NK-92 (cell line): Measurements from ENCODE around the gene KCNH3.
A peak's percentile ranks its signal among the peaks of the same experiment; 100 is the strongest.
"Not testable (repeated sequence)": the region's sequence is repeated elsewhere in the genome, so short reads cannot be mapped to it uniquely, and the experiment has no call there.

Experiments
- DNase-seq: peaks from one replicate; lab custom pipeline; 2025; ENCODE audit not compliant: unreplicated experiment; lab: John Stamatoyannopoulos, UW

The KCNH3 gene

DNA sequence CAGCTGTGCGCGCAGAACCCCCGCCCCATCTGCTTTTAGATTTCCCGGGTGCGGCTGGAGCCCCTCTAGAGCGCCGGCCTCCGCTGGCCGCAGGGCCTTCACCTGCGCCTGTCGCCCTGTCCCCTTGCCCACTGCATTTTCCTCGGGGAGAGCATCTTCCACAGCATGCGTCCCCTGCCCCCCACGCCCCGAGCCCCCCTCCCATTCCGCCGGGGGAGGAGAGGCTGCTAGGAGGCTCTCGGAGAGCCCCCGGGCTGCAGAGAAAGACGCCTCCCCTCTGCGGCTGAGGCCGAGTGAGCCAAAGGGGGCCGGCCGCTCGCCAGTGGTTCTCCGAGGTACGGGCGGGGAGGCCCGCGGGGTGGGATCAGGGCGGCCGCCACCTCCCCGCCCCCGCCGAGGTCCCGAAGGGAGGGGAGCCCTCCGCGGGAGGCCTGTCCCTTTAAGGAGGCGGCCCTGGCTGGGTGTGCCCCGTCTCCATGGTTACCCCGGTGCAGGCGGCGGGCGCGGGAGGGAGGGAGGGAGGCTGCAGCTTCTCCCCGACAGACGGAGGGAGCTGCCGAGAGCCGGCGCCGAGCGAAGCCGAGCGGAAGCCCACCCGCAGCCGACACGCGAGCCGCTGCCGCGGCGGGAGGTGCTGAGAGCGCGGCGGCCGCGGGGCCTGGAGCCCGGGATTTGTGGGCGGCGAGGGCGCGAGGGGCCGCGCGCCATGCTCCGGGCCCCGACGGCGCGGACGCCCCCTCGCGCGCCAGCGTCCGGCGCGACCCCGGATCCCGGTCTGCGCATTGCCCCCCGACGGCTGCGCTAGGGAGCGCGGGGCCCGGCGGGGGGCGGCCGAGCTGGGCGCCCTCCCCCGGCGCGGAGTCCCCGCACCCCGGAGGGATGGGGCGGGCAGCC lies at the start of gene KCNH3:
Gene KCNH3, plus strand, starts transcription at position 521 of the 894 bp plus-strand sequence. CDS start 387 bp downstream, outside the sequence.
- peak; percentile 35 for DNase-seq

DNA sequence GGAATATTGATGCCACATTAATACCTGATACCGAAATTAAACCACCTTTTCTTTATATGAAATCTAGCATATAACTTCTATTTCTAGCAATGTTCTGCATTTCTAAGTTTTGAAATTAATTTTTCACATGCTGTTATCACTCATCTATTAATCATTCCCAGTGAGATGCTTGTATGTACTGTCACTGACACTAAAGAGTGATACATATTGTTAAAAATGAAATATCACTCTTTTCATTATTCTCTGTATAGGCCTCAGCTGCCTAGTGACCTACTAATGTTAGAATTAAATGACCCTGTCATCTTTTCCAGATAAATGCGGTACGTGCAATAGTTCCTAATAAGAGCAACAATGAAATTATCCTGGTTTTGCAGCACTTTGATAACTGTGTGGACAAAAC lies 49.7 kb upstream of the KCNH3 start:
- no peak for DNase-seq

DNA sequence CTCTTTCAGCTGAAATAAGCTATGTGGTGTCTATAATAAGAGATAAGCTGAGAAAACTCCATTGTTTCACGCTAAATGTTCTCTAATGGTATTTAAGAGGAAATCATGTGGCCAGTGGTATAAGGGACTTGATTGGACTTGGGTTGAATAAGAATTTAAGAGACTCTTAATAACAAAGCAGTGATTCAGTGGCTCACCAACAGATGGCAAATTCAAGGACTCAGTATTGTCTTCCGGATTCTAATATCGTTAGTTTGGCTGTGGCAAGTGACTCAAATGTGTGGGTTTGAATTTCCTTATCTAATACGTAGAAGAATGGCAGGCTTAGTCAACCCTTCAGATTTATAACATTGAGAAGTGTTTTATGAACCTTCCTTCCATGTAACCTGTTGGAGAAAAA lies 49.1 kb upstream of the KCNH3 start:
- no peak for DNase-seq

- DNase-seq, result no peak
These were observed 47.0 kb upstream of the KCNH3 start for GRCh38 chr12:49491823-49492222.

GRCh38 chr12:49493900-49494299 lies 44.9 kb upstream of the KCNH3 start:
- no peak for DNase-seq

DNA sequence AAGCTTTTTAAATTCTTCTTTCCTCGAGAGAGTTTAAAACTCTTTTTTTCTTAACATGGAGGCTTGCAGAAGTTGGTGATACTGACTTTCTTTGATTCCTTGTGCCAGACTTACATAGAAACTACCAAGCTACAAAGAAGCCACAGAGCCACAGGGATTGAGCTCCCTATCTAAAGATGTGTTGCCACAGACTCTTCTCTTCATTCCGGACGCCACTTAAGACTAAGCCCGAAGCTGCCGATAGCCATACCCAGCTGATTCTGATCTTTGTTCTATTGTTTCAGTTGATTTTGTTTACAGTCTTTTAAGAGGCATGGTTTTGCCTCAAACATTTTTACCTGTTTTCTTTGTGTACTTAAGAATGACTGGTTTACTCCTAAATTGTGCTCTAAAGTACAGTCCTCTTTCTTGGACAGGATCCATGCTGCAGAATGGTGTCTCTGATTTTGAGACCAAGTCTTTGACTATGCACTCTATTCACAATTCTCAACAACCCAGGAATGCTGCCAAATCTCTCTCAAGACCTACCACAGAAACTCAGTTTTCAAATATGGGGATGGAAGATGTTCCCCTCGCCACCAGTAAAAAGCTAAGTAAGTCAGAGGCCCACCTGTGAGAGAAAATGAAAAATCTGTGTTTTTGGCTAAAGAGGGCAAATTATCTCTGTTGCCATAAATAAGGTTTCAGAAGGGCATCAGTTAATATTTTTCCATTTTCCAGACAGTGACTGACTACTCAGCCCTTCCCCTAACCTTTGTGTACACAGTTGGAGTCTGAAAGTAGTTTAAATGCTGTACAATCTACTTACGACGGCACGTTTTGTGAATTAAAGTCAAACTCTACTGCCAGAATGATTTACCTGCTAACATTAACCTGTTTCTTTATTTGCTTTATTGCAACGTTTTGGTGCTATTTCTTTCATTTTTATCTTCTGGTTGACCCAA lies 42.1 kb upstream of the KCNH3 start:
- DNase-seq, result no peak

- no peak for DNase-seq
These were observed 36.9 kb upstream of the KCNH3 start for GRCh38 chr12:49501895-49502294.

DNA sequence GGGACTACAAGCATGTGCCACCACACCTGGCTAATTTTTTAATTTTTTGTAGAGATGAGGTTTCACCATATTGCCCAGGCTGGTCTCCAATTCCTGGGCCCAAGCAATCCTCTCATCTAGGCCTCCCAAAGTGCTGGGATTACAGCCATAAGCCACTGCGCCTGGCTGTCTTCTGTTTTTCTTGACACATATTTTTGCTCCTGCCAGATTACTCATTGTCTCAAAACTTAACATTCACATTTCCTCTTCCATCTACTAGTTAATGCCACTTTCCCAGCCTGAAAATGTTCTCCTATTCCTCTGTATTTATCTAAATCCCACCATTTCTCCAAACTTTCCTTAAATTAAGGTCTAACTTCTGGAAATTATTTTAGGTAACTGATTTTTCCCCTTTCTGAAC lies 36.2 kb upstream of the KCNH3 start:
- no peak for DNase-seq

GRCh38 chr12:49503674-49504180 lies 35.1 kb upstream of the KCNH3 start:
- no peak for DNase-seq

DNA sequence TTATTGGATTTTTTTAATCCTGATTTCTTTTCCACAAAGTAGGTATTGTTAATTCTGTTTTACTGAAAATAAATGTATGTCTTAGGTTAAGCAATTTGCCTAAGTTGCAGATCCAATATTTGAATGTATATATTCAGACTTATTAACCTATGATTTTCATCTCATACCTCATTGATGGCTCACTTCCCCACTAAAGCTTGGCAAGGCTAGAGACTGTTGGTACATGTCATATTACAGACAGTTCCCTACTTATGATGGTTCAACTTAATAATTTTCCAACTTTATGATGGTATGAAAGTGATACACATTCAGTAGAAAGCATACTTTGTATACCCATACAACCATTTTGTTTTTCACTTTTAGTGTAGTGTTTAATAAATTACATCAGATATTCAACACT lies 33.2 kb upstream of the KCNH3 start:
- no peak for DNase-seq

DNA sequence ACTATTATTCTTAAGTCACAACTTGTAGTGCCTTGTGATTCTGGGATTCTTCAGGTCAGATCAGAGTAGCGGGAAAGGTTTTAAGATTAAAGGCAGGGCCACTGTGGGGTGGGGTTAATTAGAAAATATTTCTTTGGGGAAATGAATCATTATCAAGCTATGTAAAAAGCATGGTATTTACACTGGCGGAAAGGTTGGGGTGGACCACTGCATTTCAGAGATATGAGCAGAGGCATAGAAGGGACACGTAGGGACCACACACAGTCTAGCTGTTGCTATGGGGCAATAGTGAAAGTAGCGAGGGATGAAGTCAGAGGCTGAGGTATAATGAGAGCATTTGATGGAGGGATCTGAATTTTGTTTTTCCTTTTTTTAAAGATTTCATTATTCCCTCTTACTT lies 31.7 kb upstream of the KCNH3 start:
- DNase-seq, result no peak

DNA sequence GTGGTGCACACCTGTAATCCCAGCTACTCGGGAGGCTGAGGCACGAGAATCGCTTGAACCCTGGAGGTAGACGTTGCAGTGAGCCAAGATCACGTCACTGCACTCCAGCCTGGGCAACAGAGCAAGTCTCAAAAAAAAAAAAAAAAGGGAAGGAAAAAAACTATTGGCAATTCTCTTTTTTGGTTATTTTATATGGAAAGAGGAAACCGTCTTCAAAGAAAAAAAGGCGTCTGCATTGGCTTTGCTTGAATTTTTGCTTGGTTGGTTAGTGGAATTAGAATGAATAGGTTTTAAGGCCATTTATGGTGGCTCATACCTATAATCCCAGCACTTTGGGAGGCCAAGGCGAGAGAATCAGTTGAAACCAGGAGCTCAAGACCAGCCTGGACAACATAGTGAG lies 29.1 kb upstream of the KCNH3 start:
- not testable (repeated sequence) for DNase-seq

DNA sequence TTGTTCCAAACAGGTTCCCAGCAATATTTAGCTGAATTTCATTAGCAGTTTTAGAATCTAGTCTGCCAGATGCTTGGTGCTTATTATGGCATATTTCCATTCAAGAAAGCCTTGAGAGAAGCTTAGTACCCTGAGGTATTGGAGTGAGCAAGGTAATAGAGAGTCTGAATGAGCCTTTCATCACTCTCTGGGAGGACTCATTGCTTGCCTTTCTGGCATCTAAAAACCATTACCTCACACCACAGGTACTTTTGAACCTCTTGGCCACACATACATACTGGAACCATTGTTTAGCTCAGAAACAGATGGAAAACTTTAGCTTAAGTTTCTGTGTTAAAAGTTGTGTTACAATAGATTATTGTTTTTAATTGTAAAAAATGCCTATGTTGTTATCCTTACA lies 27.4 kb upstream of the KCNH3 start:
- DNase-seq, result no peak

DNA sequence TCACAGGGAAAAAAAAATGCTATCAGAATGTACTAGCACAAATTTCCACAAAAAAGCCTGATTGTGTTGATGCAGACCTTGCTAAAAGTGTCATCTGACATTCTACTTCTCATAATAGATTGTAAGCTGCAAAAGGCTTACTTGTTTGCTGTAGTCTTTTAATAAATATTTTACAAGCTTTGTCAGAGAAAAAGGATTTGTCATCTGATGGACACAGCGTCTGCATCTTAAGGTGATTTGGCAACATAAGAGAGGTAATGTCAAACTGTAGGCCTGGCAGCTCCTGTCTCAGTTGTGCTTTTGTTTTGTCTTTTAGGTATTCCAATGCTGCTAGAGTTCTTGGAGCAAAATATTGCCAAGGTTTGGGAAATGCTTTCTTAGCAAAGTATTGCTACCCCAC lies 26.3 kb upstream of the KCNH3 start:
- no peak for DNase-seq

DNA sequence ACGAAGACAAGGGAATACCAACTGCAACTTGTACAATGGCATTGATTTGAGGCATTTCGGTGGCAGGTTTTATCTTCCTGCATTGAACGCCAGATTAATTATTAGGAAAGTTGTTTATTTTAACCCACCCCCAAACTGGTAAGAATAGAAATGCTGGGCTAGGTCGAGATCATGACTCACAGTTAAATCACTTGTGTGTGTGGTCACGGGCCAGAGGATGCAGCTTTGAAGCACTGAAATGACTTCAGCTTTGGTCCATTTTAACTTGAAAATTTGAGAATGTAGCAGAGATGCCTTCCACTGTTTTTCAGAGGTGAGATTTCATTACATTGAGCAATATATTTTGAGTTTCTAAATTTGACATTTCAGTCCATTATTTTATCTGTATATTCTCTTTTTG lies 23.6 kb upstream of the KCNH3 start:
- no peak for DNase-seq

- DNase-seq, result no peak
These were observed 19.8 kb upstream of the KCNH3 start for GRCh38 chr12:49518914-49519573.

- no peak for DNase-seq
These were observed 19.3 kb upstream of the KCNH3 start for GRCh38 chr12:49519574-49519936.

DNA sequence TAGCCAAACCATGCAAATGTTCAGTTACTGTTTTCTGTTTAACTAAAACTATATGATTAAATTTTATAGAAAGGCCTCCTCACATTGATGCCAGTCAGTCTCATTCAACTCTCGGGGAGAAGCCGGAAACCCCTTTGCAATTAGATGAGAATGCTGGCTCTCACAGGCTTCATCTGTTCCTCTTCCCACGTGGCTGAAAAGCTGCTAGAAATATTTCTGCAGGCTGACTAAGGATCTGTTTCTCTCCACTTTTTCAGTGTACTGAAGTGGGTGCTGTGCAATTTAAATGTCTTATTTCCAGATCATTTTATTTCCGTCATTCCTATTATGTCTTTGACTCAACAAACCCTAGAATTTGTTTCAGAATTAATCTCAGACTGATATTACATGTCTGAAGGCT lies 17.4 kb upstream of the KCNH3 start:
- DNase-seq, result no peak

DNA sequence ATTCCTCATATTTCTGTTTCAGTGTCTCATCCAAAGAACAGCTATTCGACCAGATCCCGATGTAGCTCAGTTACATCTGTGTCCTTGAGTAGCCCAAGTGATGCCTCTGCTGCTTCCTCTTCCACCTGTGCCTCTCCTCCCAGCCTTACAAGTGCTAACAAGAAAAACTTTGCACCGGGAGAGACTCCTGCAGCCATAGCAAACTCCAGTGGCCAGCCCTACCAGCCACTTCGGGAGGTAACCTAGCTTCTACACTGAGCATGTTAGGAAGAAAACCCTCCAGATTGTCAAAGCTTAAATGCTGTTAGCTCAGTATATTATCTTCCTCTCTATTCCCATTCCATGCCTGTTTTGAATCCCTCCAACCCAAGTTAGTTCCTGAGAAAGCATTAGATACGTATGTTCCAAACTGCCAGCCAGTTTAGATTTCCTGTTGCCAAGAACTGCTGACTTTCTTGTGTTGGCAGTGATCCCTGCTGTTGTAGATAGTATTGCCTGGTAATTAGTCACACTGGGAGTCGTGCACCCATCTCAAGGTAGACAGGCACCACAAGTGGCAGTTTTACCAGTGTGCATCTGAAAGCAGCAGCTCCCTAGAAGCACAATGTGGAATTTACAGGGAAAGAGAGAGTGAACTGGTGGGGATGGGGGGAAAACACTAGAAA lies 14.0 kb upstream of the KCNH3 start:
- no peak for DNase-seq

- no peak for DNase-seq
These were observed 12.9 kb upstream of the KCNH3 start for GRCh38 chr12:49525942-49526341.
